CD4-positive, alpha-beta T cell treated with Interleukin-4 for 4 hours (primary cell): ENCODE data around the gene ADGRD1.

Experiments used
- DNase-seq: peaks from one replicate; pipeline ENCODE4 v3.0.0-alpha.2; 2020

The ADGRD1 gene

GRCh38 chr12:131008913-131009270 lies 55.2 kb downstream of the ADGRD1 start:
- no peak for DNase-seq

DNA sequence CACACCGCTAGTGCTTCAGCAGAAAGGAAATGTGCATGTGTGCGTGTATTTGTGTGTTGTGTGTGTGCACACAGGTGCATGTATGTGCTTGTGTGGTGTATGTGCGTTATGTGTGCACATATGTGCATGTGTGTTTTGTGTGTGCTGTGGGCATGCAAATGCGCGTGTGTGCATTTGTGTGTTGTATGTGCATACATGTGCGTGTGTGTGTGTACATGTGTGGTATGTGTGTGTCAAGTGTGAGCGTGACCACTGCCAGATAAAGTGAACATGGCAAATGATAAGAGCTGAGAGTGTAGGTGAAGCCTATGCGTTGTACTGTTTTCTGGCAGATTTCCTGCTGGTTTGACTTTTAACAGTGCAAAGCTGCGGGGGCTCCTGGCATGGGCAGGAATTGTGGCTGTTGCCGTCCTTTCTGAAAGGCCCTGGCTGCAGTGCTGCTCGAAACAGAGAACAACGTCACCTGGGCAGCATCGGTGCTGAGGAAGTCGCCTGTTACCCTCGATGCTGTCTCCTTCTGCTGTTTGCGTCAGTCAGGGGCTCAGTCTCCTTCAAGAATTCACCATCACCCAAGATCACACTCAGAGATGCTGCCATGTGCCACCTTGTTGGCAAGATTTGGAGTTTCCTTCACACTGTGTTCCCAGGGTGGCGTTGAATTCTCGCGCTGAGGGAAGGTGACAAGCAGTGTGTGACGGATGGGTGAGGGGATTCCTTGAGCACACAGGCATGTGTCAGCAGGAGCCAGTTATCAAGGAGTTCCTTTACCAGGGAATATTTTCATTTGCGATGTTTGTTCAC lies 56.1 kb downstream of the ADGRD1 start:
- DNase-seq: no peak

DNA sequence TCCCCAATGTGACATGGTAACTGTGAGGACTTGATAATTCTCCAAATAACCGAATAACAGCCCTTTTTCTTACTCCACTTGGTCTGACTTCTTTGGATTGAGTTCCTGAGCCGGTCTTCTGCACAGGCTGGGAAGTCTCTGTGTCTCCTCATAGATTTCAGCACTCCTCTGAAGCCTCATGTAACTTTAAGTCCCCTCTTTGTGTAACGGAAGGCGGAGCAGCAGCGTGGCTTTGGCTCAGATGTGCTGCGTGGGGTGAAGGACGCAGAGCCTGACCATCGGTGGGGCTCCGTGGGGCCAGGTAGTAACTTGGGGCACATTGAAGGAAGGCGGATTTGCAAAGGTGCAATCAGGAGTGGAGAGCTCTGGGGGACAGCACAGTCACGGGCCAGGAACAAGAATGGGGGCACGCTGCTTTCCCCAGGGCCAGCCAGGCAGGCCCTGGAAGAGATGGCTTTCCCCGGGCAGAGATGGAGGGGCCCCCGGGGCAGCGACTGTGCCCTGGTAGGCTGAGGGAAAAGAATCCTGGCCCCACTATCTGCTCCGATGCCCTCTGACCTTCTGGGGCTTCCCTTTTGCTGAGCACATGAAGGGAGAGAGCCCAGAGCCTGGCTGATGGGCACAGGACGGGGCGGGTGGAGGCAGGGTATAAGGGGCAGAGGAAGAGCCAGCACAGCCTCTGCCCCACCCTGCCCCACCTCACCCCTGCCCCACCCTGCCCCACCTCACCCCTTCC lies 56.9 kb downstream of the ADGRD1 start:
- DNase-seq: no peak

DNA sequence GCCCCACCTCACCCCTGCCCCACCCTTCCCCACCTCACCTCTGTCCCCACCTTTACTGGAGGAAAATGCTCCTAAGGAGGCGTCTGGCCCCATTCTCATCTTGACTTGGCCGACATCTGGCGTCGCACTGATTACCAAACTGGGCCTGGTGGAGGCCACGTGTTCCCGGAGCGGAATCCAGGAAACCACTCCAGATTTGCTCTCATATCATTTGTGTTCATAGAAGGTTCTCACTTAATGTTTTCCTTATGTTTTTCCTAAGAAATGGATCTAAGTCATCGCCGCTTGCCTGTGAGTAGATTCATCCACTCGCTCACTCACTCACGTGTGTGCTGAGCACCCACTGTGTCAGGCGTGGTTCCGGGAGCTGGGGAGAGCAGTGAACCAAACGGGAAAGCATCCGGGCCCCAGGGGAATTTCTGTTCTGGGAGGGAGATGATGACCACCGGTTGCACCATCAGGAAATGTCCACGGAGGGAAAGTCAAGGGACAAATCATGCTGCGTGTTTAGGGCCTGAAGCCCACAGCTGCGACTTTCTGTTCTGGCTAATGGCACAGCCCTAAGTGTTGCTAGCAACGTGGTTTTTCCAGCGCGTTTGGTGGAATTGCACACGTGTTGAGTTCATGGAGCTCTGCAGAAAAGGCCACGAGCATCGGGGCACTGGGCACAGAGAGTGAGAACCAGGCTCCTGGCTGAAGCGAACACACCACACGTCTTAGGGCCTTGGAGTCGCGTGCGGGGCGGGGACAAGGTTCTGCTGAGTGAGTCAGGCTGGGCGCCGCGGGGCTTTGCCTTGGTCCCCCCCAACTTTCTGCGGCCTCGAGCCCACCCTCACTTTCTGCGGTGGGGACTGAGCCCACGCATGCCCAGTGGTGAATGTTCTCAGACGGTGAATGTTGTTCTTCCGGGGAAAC lies 57.7 kb downstream of the ADGRD1 start:
- DNase-seq: no peak

DNA sequence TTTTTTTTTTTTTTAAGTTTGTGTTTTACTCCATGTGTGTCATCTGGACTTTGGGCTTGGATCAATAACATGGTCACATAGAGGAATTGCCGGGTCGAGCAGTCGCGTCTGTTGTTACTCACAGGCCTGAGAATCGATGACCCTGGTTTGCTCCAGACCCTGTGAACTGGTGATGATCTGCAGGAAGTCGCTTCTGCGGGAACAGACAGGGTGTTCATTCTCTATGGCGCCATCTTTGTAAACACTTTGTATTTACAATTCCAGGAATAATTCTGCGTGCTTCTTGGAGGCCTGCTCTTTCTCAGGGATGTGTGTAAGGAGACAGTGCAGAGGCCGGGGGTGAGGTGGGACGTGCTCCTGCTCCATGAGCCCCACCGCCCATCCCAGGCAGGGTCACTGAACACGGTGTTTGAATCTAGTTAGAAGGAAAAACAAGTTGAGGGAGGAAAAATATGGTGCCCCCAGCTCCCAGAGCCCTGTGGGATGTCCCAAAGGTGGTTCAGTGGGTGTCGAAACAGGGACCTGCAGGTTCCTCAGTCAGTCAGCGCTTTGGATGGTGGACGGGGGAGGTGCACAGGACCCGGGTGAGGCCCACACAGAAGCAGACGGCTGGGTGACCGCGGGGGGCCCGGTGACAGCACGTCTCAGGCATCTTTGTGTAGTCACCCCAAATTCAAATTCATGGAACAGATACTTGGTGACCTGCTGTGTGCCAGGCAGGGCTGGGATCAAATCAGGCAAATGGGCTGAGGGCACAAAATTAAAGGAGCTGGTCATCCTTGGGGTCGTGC lies 58.8 kb downstream of the ADGRD1 start:
- DNase-seq: no peak

DNA sequence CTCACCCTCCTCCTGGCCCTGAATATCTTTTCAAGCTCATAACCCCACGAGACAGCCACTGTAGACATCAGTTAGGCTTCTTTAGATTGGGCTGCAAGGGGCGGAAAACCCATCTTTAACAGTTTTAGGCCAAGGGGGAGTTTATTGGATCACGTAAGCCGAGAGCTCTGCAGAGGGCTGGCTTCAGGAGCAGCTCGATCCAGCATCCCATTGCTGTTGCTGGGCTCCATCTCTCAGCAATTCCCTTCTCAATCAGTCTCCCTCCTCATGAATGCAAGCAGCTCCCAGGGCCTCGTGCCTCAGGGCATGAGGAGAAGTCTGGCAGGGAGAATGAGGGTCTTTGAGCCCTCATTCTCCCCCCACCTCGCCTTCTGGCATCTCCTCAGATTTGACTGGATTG lies 59.4 kb downstream of the ADGRD1 start:
- DNase-seq: no peak

DNA sequence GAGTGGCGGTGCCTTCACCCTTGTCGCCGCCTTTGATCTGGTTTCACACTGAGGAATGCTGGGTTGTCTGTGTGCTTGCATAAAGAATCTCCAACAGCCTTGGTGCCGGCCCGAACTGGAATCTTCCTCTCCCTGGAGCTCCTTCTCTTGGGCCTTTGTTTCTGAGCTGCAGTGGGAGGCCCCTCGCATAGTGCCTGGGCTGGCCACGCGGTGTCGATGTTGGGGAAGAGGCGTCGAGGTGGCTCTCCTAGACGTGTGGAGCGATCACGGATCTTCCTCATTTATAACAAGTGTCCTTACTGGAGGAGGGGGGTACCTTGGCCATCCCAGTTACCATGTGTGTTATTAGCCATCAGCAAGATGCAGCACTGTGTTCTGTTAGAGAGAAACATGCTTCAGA lies 60.6 kb downstream of the ADGRD1 start:
- no peak for DNase-seq

- no peak for DNase-seq
Measured at GRCh38 chr12:131015581-131016337, 62.1 kb downstream of the ADGRD1 start.

- DNase-seq: no peak
Measured at GRCh38 chr12:131017477-131017991, 63.8 kb downstream of the ADGRD1 start.

DNA sequence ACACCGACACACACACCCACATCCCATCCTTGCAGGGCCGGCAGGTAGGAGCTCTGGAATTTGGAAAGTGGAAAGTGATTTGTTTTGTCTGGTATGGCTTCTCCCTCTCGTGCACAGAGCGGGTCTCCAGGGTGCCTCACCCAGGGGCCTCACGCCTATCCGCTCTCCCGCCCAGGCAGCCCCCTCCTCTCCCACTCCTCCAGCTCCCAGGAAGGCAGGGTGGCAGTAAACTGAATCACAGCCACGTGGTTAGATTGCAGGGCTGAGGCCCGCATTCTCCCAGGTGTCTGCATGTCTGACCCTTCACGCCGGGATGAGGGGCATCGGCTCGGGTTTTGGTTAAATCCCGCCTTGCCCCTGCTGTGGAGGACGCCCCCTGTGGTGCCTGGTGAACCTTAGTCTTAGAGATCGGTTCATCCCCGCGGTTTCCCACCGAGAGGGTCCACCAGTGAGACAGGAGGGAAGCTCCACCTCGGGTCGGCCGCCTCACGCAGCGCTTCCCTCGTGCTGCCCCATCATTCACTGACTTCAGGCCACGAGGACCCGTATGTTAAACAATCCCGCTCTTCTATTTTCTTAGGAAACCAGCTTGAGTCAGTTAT lies 64.4 kb downstream of the ADGRD1 start:
- DNase-seq: no peak

DNA sequence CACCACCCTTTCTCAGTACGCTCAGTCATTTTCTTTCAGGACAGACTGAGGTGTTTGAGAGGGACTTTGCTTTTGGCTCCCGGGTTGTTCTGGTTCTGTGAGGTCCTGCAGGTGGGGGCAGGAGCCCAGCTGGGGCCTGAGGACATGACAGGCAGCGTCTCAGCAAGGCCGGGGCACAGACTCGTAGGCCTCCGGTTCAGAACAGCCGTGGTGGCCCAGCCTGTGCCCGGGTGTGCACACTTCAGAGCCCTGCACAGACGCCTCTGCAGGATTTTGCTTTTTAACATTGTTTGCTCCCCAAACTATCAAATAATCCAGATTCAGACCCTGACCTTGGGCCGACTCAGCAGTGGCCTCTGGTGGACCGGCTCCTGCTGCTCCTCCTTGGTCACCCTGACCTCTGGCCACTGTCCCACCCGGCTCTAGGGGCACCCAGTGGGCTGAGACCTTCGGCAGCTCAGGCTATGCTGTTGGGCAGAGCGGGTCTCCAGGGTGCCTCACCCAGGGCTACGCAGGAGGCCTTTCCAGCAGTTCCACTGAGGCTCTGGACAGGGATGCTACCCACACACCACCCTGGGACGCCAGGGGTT lies 65.2 kb downstream of the ADGRD1 start:
- no peak for DNase-seq

GRCh38 chr12:131020326-131021153 lies 66.8 kb downstream of the ADGRD1 start:
- no peak for DNase-seq

DNA sequence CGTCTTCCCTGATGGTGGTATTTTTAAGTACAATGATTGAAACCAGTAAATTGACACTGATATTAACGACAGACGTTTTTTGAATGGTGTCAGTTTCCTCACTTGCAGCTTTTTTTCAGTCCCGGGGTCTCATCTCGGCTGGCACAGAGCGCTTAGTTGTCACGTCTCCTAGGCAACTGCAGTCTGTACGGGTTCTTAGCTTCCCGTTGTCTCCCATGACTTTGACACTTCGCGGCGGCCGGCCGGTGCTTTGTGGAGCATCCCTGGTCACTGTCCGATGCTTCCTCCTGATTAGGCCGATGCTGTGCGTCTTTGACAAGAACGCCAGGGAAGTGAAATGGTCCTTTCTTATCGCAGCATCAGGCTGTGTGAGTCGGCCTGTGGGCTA lies 67.4 kb downstream of the ADGRD1 start:
- DNase-seq: no peak

- DNase-seq: no peak
Measured at GRCh38 chr12:131024026-131024425, 70.3 kb downstream of the ADGRD1 start.

DNA sequence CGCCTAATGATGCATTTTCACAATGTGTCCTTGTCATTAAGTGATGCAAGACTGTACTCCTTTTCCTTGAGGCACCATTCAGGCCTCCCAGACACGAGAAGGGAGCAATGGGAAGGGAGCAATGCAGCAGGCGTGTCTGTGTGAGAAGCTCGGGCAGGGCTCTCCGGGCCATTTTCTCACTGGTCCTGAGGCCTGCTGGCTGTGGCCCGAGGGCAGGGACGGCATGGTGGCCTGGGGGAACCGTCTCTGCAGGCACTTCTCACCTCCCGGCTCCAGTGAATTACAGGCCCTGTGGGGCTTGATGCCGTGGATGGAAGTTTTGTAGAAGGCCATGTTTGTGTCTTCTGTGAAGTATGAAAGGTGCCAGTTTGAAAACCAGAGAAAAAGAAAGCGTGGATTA lies 71.0 kb downstream of the ADGRD1 start:
- DNase-seq: no peak

DNA sequence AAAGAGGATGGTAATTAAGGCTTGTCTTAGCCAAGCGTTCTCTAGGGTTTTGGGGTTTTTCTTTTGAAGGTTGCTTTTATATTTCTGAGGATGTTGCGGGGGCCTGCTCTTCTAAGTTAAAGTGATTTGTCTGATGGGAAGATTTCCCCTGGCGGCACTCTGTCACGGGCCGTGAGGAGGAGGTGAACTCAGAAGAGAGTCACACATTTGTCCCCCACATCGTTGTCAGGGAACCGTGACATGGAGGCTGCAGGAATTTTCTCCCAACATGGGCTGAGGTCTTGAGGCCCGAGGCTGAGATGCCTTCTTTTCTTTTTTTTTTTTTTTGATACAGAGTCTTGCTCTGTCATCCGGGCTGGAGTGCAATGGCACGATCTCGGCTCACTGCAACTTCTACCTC lies 71.5 kb downstream of the ADGRD1 start:
- DNase-seq: no peak

GRCh38 chr12:131025939-131026702 lies 72.4 kb downstream of the ADGRD1 start:
- DNase-seq: no peak

- no peak for DNase-seq
Measured at GRCh38 chr12:131026754-131027153, 73.0 kb downstream of the ADGRD1 start.

DNA sequence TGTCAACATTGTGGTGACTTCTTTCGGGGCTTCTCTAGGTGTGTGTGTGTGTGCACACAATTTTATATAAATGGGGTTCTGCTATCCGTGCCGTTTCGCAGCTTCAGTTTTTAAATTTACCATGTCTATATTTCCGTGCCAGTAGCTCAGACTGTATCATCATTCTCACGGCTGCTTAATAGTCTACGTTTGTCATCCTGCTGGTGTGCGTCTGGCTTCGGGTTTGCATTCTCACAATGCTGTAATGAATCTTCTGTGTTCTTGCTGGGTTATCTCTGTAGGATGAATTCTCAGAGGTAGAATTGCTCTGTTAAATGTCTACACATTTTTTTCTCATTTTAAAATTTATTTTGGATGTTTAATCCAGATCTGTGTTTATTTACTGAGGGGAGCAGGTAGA lies 73.6 kb downstream of the ADGRD1 start:
- no peak for DNase-seq
